IMR-90 (cell line): ENCODE data around the gene TK1. TPM values are rescaled to one million over a fixed set of nuclear protein-coding genes. Genes with fewer than 3 reads are reported as not detected.

ENCODE experiments used
- ATAC-seq: fragments of 200-7000 bp; cut with Tn5 transposase; 2 replicates; pipeline ENCODE4 v1.9.1; 2020; ENCODE audit warnings: low read depth, mild to moderate bottlenecking, moderate library complexity
- BruUV-seq: library from RNA; stranded (reverse); fragments of 400-500 nt; replicated peaks from 2 replicates; lab custom pipeline; 2021; lab: Mats Ljungman, UMichigan
- CTCF ChIA-PET: fragments of 300-600 bp; formaldehyde crosslinking; extraction: SDS; loops from one replicate; lab custom pipeline; 2021; ENCODE audit warnings: antibody characterized with exemption; lab: Yijun Ruan, JAX
- POLR2A ChIA-PET: fragments of 300-600 bp; sonication (Branson Sonifier 250); formaldehyde crosslinking; loops from one replicate; lab custom pipeline; 2022; ENCODE audit warnings: antibody characterized with exemption; ENCODE audit not compliant: unreplicated experiment; lab: Charles Lee
- DNase-seq: peaks from one replicate; pipeline ENCODE4 v3.0.0; 2013
- H2AFZ ChIP-seq: replicated peaks from 2 replicates; pipeline ENCODE3; 2013; ENCODE audit warnings: low read length, mild to moderate bottlenecking; ENCODE audit not compliant: poor library complexity
- H2AK5ac ChIP-seq: 2 replicates; pipeline ENCODE4 v1.6.1; 2013; ENCODE audit warnings: low read depth, low read length, inconsistent platforms
- H2AK9ac ChIP-seq: replicated peaks from 2 replicates; pipeline ENCODE3; 2013; ENCODE audit warnings: mild to moderate bottlenecking, low read depth, low read length, moderate library complexity; ENCODE audit not compliant: poor library complexity
- H2BK120ac ChIP-seq: 2 replicates; pipeline ENCODE4 v1.6.1; 2013; ENCODE audit warnings: low read depth, low read length, inconsistent platforms
- H2BK15ac ChIP-seq: 3 replicates; pipeline ENCODE4 v1.6.1; 2013; ENCODE audit warnings: low read depth, low read length, inconsistent platforms
- H2BK20ac ChIP-seq: 2 replicates; pipeline ENCODE4 v1.6.1; 2013; ENCODE audit warnings: low read depth, mild to moderate bottlenecking, inconsistent platforms, low read length, moderate library complexity
- H2BK5ac ChIP-seq: 2 replicates; pipeline ENCODE4 v1.6.1; 2013; ENCODE audit warnings: mild to moderate bottlenecking, low read depth, low read length, inconsistent platforms; ENCODE audit not compliant: poor library complexity, severe bottlenecking
- H3K14ac ChIP-seq: replicated peaks from 2 replicates; pipeline ENCODE4 v1.6.1; 2013; ENCODE audit warnings: low read depth, low read length, inconsistent platforms
- H3K18ac ChIP-seq: 2 replicates; pipeline ENCODE4 v1.6.1; 2013; ENCODE audit warnings: low read depth, low read length, control low read depth
- H3K23ac ChIP-seq: 2 replicates; pipeline ENCODE4 v1.6.1; 2013; ENCODE audit warnings: low read depth, low read length, inconsistent platforms
- H3K27ac ChIP-seq: 2 replicates; pipeline ENCODE4 v1.5.1; 2013; ENCODE audit warnings: mild to moderate bottlenecking, control low read depth, low read length; ENCODE audit not compliant: insufficient read depth
- H3K27me3 ChIP-seq: 2 replicates; pipeline ENCODE4 v1.6.1; 2013; ENCODE audit warnings: low read length; ENCODE audit not compliant: control insufficient read depth, insufficient read depth
- H3K36me3 ChIP-seq: 2 replicates; pipeline ENCODE4 v1.6.1; 2013; ENCODE audit warnings: low read length, mixed read lengths; ENCODE audit not compliant: control insufficient read depth, insufficient read depth
- H3K4ac ChIP-seq: 2 replicates; pipeline ENCODE4 v1.6.1; 2013; ENCODE audit warnings: low read depth, low read length, inconsistent platforms
- H3K4me1 ChIP-seq: 2 replicates; pipeline ENCODE4 v1.6.1; 2013; ENCODE audit warnings: low read length, mixed read lengths; ENCODE audit not compliant: control insufficient read depth, insufficient read depth
- H3K4me2 ChIP-seq: 2 replicates; pipeline ENCODE4 v1.6.1; 2013; ENCODE audit warnings: low read depth, mild to moderate bottlenecking, control low read depth, low read length, moderate library complexity
- H3K4me3 ChIP-seq: 2 replicates; pipeline ENCODE4 v1.5.1; 2013; ENCODE audit warnings: low read depth, mild to moderate bottlenecking, control low read depth, low read length, moderate library complexity; ENCODE audit not compliant: insufficient read depth
- H3K56ac ChIP-seq: 2 replicates; pipeline ENCODE4 v1.6.1; 2013; ENCODE audit warnings: low read length, inconsistent platforms; ENCODE audit not compliant: insufficient read depth; ENCODE audit errors: extremely low read depth
- H3K79me1 ChIP-seq, 2 experiments: 2 replicates each; pipeline ENCODE4 v1.6.1; 2013; ENCODE audit warnings: low read length in 2 of 2, inconsistent platforms in 1 of 2, low read depth in 1 of 2
- H3K9ac ChIP-seq: 2 replicates; pipeline ENCODE4 v1.6.1; 2013; ENCODE audit warnings: low read depth, low read length, control low read depth
- H3K9me1 ChIP-seq: 2 replicates; pipeline ENCODE4 v1.6.1; 2013; ENCODE audit warnings: low read length, inconsistent platforms; ENCODE audit not compliant: insufficient read depth
- H3K9me3 ChIP-seq: 2 replicates; pipeline ENCODE4 v1.6.1; 2013; ENCODE audit warnings: low read length; ENCODE audit not compliant: control insufficient read depth, insufficient read depth
- H4K20me1 ChIP-seq: 2 replicates; pipeline ENCODE4 v1.6.1; 2013; ENCODE audit warnings: low read length, inconsistent platforms; ENCODE audit not compliant: insufficient read depth
- H4K5ac ChIP-seq: 2 replicates; pipeline ENCODE4 v1.6.1; 2013; ENCODE audit warnings: mild to moderate bottlenecking, low read depth, low read length, control low read depth
- H4K8ac ChIP-seq, 2 experiments: 2 replicates each; pipeline ENCODE4 v1.6.1; 2013; ENCODE audit warnings: low read depth in 2 of 2, low read length in 2 of 2, control low read depth in 1 of 2, inconsistent platforms in 1 of 2
- H4K91ac ChIP-seq: 2 replicates; pipeline ENCODE4 v1.6.1; 2013; ENCODE audit warnings: low read depth, low read length, inconsistent platforms; ENCODE audit not compliant: insufficient read depth
- BHLHE40 ChIP-seq: fragments of 150-350 bp; IDR thresholded peaks from 2 replicates; pipeline ENCODE4 v1.6.1; 2016; ENCODE audit warnings: mild to moderate bottlenecking, low read depth, low read length
- WGBS, 2 experiments: methylation state at CpG; one replicate each; pipeline versions ENCODE4 v1.1.5 to v1.1.7; 2013; ENCODE audit warnings: missing lambda C conversion rate in 2 of 2; ENCODE audit not compliant: insufficient read length in 1 of 2; ENCODE audit errors: extremely low coverage in 2 of 2; 5-methylcytosine and 5-hydroxymethylcytosine counted together
- dilution Hi-C: fragments of 300-500 bp; cut with HindIII; formaldehyde crosslinking; loops from one replicate; pipeline ENCODE4 v1.14.3; 2018; ENCODE audit warnings: low sequenced_read_pairs; ENCODE audit not compliant: unreplicated experiment
- in situ Hi-C: fragments of 300-500 bp; cut with MboI; formaldehyde crosslinking; loops from 3 replicates; pipeline ENCODE4 v1.14.3; 2019; ENCODE audit warnings: low sequenced_read_pairs, inconsistent platforms, mixed read lengths
- intact Hi-C: fragments of 100-400 bp; cut with micrococcal nuclease; formaldehyde crosslinking; loops from 2 replicates; pipeline ENCODE4 v1.10.0; 2022
- polyA plus RNA-seq, 3 experiments: library from polyadenylated mRNA; depleted of rRNA; stranded (reverse); fragments of >200 nt; gene quantifications; 2 replicates each; pipeline ENCODE4 v1.2.3, GENCODE V29; 2012; ENCODE audit warnings: low replicate concordance in 1 of 3
- total RNA-seq: library from RNA; depleted of rRNA; stranded (reverse); fragments of >200 nt; gene quantifications from 2 replicates; pipeline ENCODE4 v1.2.3, GENCODE V29; 2012

TK1 gene
- total and polyA plus RNA-seq, 2 of the 4 experiments (the other 2 are of a cell fraction): 150 to 219 TPM

GRCh38 chr17:78233678-78234077 is 46.8 kb upstream of the TK1 start:
- H3K9me1 ChIP-seq: no peaks in the 10 kb centered on the region
- no peak overlapping the region for H4K5ac ChIP-seq
- H2BK15ac ChIP-seq: no peak overlapping the region
- CTCF ChIA-PET: no interaction called here
- no peak for DNase-seq
- no peak overlapping the region for H2BK120ac ChIP-seq
- no peak overlapping the region for H2AK9ac ChIP-seq
- no peak overlapping the region for H2AK5ac ChIP-seq
- H2BK5ac ChIP-seq: no peak overlapping the region
- BruUV-seq: no TSS peak
- no peak overlapping the region for H3K4ac ChIP-seq
- 86% methylated on average over 2 of the region's 10 CpGs; no CpG with 5 or more reads in 1 of the 2 experiments for whole genome bisulfite sequencing, 2 experiments
- no peak overlapping the region for H2AFZ ChIP-seq
- no peak overlapping the region for H4K8ac ChIP-seq
- in situ Hi-C loops (no loop called here), intact Hi-C loops (no loop called here), dilution Hi-C loops (no loop called here)
- no peak overlapping the region for H4K91ac ChIP-seq
- POLR2A ChIA-PET: interaction anchor here (0.6 kb wide), 1 partner anchor 40 kb away, joined by 3 read pairs; no protein-coding TSS in a partner anchor
- peaks cover 44% of the 10 kb centered on the region for H3K27me3 ChIP-seq
- H3K4me3 ChIP-seq: no peak overlapping the region
- H2BK20ac ChIP-seq: no peak overlapping the region
- H4K20me1 ChIP-seq: no peaks in the 10 kb centered on the region
- H3K56ac ChIP-seq: no peak overlapping the region
- H3K4me1 ChIP-seq: no peaks in the 10 kb centered on the region
- H3K27ac ChIP-seq: no peak overlapping the region
- no peaks in the 10 kb centered on the region for H3K36me3 ChIP-seq
- no peak for TF ChIP-seq BHLHE40
- H3K79me1 ChIP-seq: no peaks in the 10 kb centered on the region
- H3K9ac ChIP-seq: no peak overlapping the region
- H3K14ac ChIP-seq: no peak overlapping the region
- H3K23ac ChIP-seq: no peak overlapping the region
- no peak overlapping the region for H3K4me2 ChIP-seq
- H3K9me3 ChIP-seq: no peaks in the 10 kb centered on the region
- no peak for ATAC-seq
- no peak overlapping the region for H3K18ac ChIP-seq
